GM19025 (cell line): ENCODE measurements around the gene CD3E.

Source experiments
- ATAC-seq: cut with Tn5 transposase; IDR thresholded peaks from one replicate; pipeline ENCODE4 v1.9.1; 2021; ENCODE audit warnings: mild to moderate bottlenecking, low read depth, moderate library complexity; ENCODE audit not compliant: unreplicated experiment

The CD3E gene

DNA sequence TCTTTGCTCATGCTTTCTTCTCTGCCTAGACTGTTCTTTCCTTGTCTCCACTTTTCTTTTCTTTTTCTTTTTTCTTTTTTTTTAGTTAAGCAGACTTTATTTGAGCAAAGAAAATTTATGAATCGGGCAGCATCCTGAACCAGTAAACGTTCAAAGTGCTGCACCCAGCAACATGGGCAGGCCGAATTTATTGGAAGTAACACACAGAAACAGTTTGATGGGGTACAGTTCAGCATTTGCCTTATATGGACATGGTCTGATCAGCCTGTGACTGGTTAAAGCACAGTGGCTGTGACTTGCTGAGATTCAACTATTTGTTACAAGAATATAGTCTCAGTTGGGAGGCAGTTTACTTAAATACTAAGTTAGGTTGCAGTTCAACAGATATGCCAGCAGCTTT is 16.0 kb downstream of the CD3E start:
- ATAC-seq: no peak

GRCh38 chr11:118321386-118322082 is 17.0 kb downstream of the CD3E start:
- no peak for ATAC-seq

DNA sequence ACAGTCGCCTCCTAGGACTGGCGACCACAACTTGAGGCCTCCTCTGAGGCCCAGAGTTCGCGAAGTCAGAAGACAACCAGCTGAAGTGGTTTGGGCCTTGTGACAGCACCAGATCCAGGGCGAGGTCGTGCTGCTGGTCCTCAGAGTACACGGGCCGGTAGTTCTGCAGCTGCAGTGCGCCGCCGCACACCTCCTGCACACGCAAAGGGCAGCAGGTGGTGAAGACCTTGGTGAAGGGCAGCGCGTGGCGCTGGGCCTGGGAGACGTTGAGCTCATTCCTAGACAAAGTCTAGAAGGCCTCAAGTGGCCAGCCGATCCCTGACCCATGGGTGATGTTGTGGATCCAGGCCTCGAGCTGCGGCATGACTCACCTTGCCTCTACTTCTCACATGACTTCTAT is 18.2 kb downstream of the CD3E start:
- ATAC-seq: no peak

DNA sequence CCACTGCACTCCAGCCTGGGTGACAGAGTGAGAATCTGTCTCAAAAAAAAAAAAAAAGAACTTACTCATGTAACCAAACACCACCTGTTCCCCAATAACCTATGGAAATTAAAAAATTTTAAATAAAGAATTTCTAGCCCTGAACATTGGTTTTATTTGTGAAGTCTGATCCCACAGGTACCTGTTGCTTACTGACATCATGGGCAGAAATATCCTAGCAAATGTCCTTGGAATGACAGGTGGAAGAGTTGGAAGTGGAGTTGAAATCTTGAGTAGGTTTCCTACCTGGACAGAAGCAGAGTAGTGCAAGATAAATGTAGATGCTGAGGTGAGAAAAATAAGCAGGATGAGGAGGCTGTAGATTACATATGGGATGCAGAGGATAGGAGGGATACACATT is 20.8 kb downstream of the CD3E start:
- ATAC-seq: no peak

DNA sequence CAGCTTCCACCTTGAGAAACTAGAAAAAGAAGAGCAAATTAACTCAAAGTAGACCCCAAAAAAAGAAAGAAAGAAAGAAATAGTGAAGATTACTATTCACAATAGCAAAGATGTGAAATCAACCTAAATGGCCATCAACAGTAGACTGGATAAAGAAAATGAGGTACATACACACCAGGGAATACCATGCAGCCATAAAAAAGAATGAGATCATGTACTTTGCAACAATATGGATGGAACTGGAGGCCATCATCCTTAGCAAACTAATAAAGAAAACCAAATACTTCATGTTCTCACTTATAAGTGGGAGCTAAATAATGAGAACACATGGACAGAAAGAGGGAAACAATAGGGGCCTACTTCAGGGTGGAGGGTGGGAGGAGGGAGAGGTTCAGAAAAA is 24.2 kb downstream of the CD3E start:
- ATAC-seq: no peak

- no peak for ATAC-seq
These were observed 30.2 kb downstream of the CD3E start for GRCh38 chr11:118334745-118335144.

DNA sequence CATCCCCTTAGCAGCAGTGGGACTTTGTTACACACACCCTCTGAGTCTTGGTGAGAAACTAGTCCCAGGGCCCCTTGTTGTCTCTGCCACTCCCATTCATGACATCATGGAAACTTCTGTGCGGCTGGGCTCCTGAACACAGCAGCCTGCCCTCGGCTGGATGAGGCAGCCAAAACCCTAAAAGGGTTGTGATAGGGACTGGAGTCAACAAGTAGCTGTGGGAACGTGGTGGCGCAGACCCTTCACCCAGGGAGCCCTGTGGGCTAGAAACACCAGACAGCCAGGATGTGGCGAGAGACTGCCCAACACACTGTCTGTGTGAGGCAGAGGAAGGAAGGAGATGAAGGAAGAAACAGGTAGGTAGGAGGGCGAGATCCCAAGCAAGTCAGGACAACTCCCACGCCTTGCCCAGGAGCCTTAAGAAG is 34.1 kb downstream of the CD3E start:
- no peak for ATAC-seq

GRCh38 chr11:118339281-118339961 is 34.9 kb downstream of the CD3E start:
- no peak for ATAC-seq

GRCh38 chr11:118340449-118340848 is 35.9 kb downstream of the CD3E start:
- ATAC-seq: no peak

DNA sequence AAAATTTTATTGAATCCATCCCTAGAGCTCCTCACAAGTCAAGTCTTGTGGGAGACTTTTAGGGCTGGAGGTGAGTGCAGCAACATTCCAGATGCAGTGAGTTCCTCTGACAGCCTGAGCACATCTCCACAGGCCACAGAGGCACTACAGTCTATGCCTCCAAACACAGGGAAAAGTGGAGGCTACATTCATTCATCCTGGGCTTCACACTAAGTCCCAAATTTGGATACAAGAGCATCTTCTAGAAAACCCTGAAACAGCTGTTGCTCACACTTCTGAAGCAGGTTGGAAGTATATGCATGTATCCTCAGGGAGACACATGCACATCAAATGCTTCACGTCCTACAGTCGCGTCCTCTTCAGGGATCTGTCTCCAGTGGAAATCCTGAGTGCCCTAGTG is 36.7 kb downstream of the CD3E start:
- ATAC-seq: no peak

GRCh38 chr11:118341815-118342489 is 37.4 kb downstream of the CD3E start:
- no peak for ATAC-seq

GRCh38 chr11:118342503-118343161 is 38.1 kb downstream of the CD3E start, which contains the start of gene CD3D:
CD3D (minus strand) TSS chr11:118342705; CDS start chr11:118342607, 98 bp downstream.
- ATAC-seq: no peak

DNA sequence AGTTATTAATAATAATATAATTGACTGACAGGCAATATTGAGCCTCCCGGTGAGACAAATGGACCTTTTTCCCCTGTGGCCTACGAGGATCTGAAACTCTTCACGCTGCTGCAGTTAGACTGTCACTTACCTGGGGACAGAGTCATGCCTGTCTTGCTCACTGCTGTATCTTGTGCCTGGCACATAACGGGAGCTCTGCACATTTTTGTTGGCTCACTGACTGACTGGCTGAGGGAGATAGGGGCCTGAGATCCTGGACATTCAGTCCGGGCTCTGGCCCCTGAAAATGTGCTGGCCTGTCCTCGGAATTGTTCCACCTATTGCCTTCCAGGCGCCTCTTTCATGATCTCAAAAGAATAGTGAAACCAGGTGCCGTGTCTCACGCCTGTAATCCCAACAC is 38.7 kb downstream of the CD3E start:
- no peak for ATAC-seq

GRCh38 chr11:118343981-118344515 is 39.5 kb downstream of the CD3E start, which contains the start of gene CD3G:
CD3G (plus strand) TSS chr11:118344344; CDS start chr11:118344424, 80 bp downstream.
- ATAC-seq: no peak

DNA sequence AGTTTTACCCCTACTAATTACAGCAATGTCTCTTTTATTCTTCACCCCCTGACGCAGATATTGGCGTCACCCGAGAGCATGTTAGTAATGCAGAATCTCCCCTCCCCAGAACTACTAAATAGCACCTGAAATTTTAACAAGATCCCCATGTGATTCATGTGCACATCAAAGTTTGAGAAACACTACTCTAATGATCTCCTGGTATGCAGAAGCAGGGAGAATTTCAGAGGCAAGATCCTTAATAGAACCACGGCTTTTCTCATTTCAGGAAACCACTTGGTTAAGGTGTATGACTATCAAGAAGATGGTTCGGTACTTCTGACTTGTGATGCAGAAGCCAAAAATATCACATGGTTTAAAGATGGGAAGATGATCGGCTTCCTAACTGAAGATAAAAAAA is 44.9 kb downstream of the CD3E start:
- no peak for ATAC-seq

GRCh38 chr11:118353084-118353710 is 48.7 kb downstream of the CD3E start:
- ATAC-seq: no peak

DNA sequence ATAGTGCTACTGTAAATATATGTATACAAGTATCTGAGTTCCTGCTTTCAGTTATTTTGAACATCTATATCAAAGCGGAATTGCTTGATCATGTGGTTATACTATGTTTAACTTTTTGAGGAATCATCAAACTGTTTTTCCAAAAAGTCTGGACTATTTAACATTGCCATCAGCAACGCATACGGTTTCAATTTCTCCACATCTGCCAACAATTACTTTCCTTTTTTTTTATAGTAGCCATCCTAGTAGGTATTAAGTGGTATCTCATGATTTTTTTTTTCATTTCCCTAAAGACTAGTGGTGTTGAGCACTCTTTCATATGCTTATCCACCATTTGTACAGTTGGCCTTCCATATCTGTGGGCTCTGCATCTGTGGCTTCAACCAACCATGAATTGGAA is 53.5 kb downstream of the CD3E start:
- no peak for ATAC-seq

- peak; percentile 91 for ATAC-seq
These were observed 54.9 kb downstream of the CD3E start, which contains the start of gene UBE4A for GRCh38 chr11:118359295-118359958. UBE4A (plus strand) TSS chr11:118359600; CDS start chr11:118365081, 5,481 bp downstream.

DNA sequence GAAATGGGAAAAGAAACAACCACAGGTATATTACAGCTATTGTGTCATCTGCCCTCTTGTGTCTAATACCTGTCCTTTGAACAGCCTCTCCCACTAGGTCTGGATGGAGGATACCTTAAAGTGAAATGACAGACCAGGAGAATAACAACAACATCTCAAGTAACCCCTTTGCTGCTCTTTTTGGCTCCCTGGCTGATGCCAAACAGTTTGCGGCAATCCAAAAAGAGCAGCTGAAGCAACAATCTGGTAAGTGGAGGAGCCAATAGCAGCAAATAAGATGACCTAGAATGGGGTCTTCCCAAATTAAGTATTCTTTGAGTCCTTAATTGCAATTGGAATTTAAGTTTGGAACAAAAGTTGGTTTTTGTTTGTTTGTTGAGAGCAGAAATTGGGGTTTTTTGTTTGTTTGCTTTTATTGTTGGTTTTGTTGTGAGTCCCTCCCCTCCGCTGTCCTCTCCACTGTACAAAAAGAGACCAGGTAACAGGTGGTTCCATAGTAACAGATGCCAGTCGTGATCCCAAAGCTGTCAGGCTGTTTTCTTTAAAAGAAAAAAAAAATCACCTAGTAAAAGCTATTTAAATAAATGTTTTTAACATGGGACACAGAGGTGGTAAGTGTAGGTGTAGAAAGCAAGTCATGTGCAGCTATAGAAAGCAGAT is 60.6 kb downstream of the CD3E start:
- ATAC-seq: no peak
